Measurements from ENCODE around the gene CD46. TPM values are rescaled to one million over a fixed set of nuclear protein-coding genes. Genes with fewer than 3 reads are reported as not detected.

CD46 gene
- total and polyA plus RNA-seq, 10 of the 15 experiments (the other 5 are each of a cell fraction or from before 2014, with no cell fraction given): 61.1 to 198 (median 81.4) TPM

GRCh38 chr1:207835958-207836357 is 84.1 kb downstream of the CD46 start:
- WGBS (ENCODE audit: insufficient coverage, insufficient replicate concordance, low lambda C conversion rate, missing lambda C conversion rate): 95% methylated on average over 6 of the region's 6 CpGs
- Histone ChIP-seq H3K79me2 (ENCODE audit: control insufficient read depth, insufficient read depth, low read length) (peaks cover 8% of the 10 kb centered on the region), H3K9ac (ENCODE audit: control insufficient read depth, insufficient read depth, low read length) (no peak overlapping the region), H3K36me3 (ENCODE audit: control insufficient read depth in 2 of 2, insufficient read depth in 2 of 2, low read length in 1 of 2) (peaks cover 0 to 4% of the 10 kb centered on the region in 2 experiments; a peak in 2 of 4 replicates), H3K27me3 (replicated peaks in 1 of 2; ENCODE audit: control insufficient read depth in 2 of 2, insufficient read depth in 2 of 2, low read length in 1 of 2) (no peaks in the 10 kb centered on the region), H3K4me2 (ENCODE audit: control insufficient read depth, insufficient read depth) (no peak overlapping the region), H3K27ac (ENCODE audit: control insufficient read depth, insufficient read depth) (no peak overlapping the region), H3K9me3 (replicated peaks; ENCODE audit: control insufficient read depth, insufficient read depth, low read length) (no peaks in the 10 kb centered on the region; the same call in 2 of the 3 replicates), H3K4me1 (ENCODE audit: control insufficient read depth, insufficient read depth, low read length) (peaks cover 31% of the 10 kb centered on the region), H4K20me1 (ENCODE audit: control insufficient read depth, insufficient read depth) (no peaks in the 10 kb centered on the region), H2AFZ (ENCODE audit: control insufficient read depth, low read depth, low read length) (no peak overlapping the region), H3K4me3 (no peak overlapping the region)
- POLR2A ChIA-PET: interaction anchor here (1.5 to 20.7 kb wide), 3 partner anchors 10 to 30 kb away, joined by 7 to 620 read pairs (median 18); no protein-coding TSS in a partner anchor
- intact Hi-C loops (cut with micrococcal nuclease; ENCODE audit: unreplicated experiment): no loop called here
- no peak for DNase-seq (ENCODE audit: low read depth, low spot score)
- RAD21 ChIA-PET (ENCODE audit: unreplicated experiment): interaction anchor here (0.8 kb wide), 1 partner anchor 14 kb away, joined by 3 read pairs; no protein-coding TSS in a partner anchor
- no peak for TF ChIP-seq POLR2AphosphoS5 (IDR thresholded peaks at IDR 0.05; ENCODE audit: low read length)
- TF ChIP-seq NR2C1 (IDR thresholded peaks at IDR 0.05): no peak
- no peak for TF ChIP-seq KDM1A (IDR thresholded peaks at IDR 0.05; ENCODE audit: borderline replicate concordance)
- no peak for TF ChIP-seq ASH2L (IDR thresholded peaks at IDR 0.05; ENCODE audit: borderline replicate concordance, low read depth)
- TF ChIP-seq IRF3 (IDR thresholded peaks at IDR 0.05): no peak
- TF ChIP-seq WRNIP1 (IDR thresholded peaks at IDR 0.05; ENCODE audit: borderline replicate concordance, low read depth, low read length): no peak
- FAIRE-seq: no peak
- ATAC-seq: no peak
- in situ Hi-C loops (cut with MboI): no loop called here
- SMC1A ChIA-PET (ENCODE audit: uncharacterized antibody, unreplicated experiment): interaction anchor here (0.6 to 12.0 kb wide), 2 partner anchors 31 to 39 kb away, joined by 3 to 444 read pairs; no protein-coding TSS in a partner anchor
- CTCF ChIA-PET: interaction anchor here (1.3 to 26.0 kb wide), 2 partner anchors 33 to 48 kb away, joined by 3 to 821 read pairs; no protein-coding TSS in a partner anchor
- no TSS peak for BruUV-seq (replicated peaks)
